A673 (cell line): ENCODE results near the gene NASP.

ENCODE experiments used
- CTCF ChIP-seq: fragments of 300-800, 200-600 bp; sonication (generic); conservative IDR thresholded peaks from 2 replicates; pipeline ENCODE4 v1.5.1; 2017; ENCODE audit warnings: low read depth, mild to moderate bottlenecking, antibody characterized with exemption, low read length, moderate library complexity, mixed read lengths
- EZH2 ChIP-seq: fragments of 200-600 bp; sonication (generic); IDR thresholded peaks from 2 replicates; pipeline ENCODE4 v1.6.1; 2017; ENCODE audit warnings: borderline replicate concordance, low read depth, mild to moderate bottlenecking, mixed read lengths, antibody characterized with exemption, low read length; ENCODE audit not compliant: poor library complexity, severe bottlenecking

GRCh38 chr1:45585110-45585426, 1.2 kb downstream of the NASP start:
- TF ChIP-seq CTCF (no peak), EZH2 (no peak)
